Measurements from ENCODE around the gene NUB1.

DNA sequence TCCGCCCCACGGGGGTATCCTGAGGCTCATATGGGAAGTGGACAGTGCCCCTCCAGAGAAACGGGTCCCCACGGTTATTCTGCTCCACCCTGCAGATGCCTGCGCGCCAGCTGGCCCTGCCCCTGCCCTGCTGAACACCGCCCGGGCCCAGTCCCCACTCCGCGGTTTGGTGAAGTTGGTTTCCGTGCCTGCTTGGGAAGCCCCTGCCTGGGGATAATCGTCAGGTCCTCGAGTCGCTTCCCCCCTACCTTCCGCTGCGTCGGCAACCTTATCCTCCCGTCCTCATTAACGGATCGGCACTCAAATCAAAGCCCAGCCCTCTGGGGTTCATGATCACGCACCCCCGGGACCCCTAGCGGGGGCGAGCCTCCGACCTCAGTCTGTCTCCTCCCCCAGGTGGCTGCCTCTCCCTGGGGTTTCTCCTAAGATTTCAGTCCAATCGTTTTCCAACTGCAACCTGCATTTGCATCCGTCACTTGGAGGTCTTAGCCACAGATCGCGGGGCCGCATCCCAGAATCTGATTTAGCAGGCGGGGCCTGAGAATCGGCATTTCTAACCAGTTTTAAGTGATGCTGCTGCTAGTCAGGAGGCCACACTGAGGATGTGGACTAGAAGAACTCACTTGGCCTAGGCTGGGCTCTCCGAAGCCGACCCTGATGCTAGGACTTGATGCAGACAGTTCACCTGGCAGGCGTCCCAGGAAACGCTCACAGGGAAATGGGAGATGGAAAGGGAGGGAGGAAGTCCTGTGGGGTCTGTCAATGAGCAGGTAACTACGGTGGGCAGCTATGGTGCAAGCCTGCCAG is 40.7 kb downstream of the NUB1 start:
- TF ChIP-seq POLR2A (IDR thresholded peaks at IDR 0.05) (no peak), POLR2AphosphoS5 (IDR thresholded peaks at IDR 0.05) (no peak)
- TF ChIP-seq, protein P1, sequence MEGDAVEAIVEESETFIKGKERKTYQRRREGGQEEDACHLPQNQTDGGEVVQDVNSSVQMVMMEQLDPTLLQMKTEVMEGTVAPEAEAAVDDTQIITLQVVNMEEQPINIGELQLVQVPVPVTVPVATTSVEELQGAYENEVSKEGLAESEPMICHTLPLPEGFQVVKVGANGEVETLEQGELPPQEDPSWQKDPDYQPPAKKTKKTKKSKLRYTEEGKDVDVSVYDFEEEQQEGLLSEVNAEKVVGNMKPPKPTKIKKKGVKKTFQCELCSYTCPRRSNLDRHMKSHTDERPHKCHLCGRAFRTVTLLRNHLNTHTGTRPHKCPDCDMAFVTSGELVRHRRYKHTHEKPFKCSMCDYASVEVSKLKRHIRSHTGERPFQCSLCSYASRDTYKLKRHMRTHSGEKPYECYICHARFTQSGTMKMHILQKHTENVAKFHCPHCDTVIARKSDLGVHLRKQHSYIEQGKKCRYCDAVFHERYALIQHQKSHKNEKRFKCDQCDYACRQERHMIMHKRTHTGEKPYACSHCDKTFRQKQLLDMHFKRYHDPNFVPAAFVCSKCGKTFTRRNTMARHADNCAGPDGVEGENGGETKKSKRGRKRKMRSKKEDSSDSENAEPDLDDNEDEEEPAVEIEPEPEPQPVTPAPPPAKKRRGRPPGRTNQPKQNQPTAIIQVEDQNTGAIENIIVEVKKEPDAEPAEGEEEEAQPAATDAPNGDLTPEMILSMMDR (IDR thresholded peaks at IDR 0.05), result no peak
